H1 (cell line): Measurements from ENCODE around the gene PKMYT1. TPM values are rescaled to one million over a fixed set of nuclear protein-coding genes. Genes with fewer than 3 reads are reported as not detected.
A peak's percentile ranks its signal among the peaks of the same experiment; 100 is the strongest.

Experiments
- CTCF ChIA-PET: fragments of 300-600 bp; sonication (Branson Sonifier 250); formaldehyde crosslinking; loops from one replicate; lab custom pipeline; 2021; ENCODE audit not compliant: partially characterized antibody; lab: Charles Lee
- POLR2A ChIA-PET: fragments of 300-600 bp; sonication (Branson Sonifier 250); formaldehyde crosslinking; loops from one replicate; lab custom pipeline; 2021; ENCODE audit warnings: inconsistent platforms; ENCODE audit not compliant: partially characterized antibody; lab: Charles Lee
- DNase-seq, 2 experiments: peaks; one replicate each; pipeline versions ENCODE4 v3.0.0 to v3.0.0-alpha.2; 2010 to 2022; ENCODE audit warnings: low spot score in 2 of 2, low read depth in 1 of 2, mixed read lengths in 1 of 2
- FAIRE-seq: peaks from 2 replicates; lab custom pipeline; 2011; peaks lifted over from hg19 to GRCh38; lab: Jason Lieb, UNC
- H2AFZ ChIP-seq: 2 replicates; pipeline ENCODE4 v1.8.1; 2012; ENCODE audit warnings: low read length, inconsistent platforms
- H2AK5ac ChIP-seq: 2 replicates; pipeline ENCODE4 v1.6.1; 2013; ENCODE audit warnings: low read depth, low read length
- H2BK120ac ChIP-seq: replicated peaks from 2 replicates; pipeline ENCODE3; 2013; ENCODE audit warnings: low read depth, low read length, inconsistent platforms
- H2BK12ac ChIP-seq: 2 replicates; pipeline ENCODE4 v1.6.1; 2013; ENCODE audit warnings: low read depth, low read length
- H2BK15ac ChIP-seq: 2 replicates; pipeline ENCODE4 v1.6.1; 2013; ENCODE audit warnings: low read length
- H2BK20ac ChIP-seq: 2 replicates; pipeline ENCODE4 v1.6.1; 2013; ENCODE audit warnings: low read length
- H2BK5ac ChIP-seq: 2 replicates; pipeline ENCODE4 v1.6.1; 2013; ENCODE audit warnings: low read depth, low read length
- H3K14ac ChIP-seq: 2 replicates; pipeline ENCODE4 v1.6.1; 2013; ENCODE audit warnings: inconsistent platforms; ENCODE audit not compliant: insufficient read length
- H3K18ac ChIP-seq: 2 replicates; pipeline ENCODE4 v1.6.1; 2013; ENCODE audit warnings: low read length; ENCODE audit errors: extremely low read depth
- H3K23ac ChIP-seq: 2 replicates; pipeline ENCODE4 v1.6.1; 2013; ENCODE audit warnings: inconsistent platforms; ENCODE audit not compliant: insufficient read length
- H3K23me2 ChIP-seq: 2 replicates; pipeline ENCODE4 v1.6.1; 2013; ENCODE audit warnings: low read depth, low read length
- H3K27ac ChIP-seq: 2 replicates; pipeline ENCODE4 v1.6.1; 2011; ENCODE audit warnings: low read depth, low read length, inconsistent platforms
- H3K27me3 ChIP-seq, 4 experiments: replicated peaks in 1 of 4; 1 replicate in 1 of 4; 2 replicates in 3 of 4; pipeline versions ENCODE4 v1.6.1 to v1.8.1; 2011 to 2013; ENCODE audit warnings: low read length in 3 of 4, mild to moderate bottlenecking in 3 of 4, inconsistent platforms in 2 of 4, mixed read lengths in 2 of 4, moderate library complexity in 1 of 4; ENCODE audit not compliant: control insufficient read depth in 3 of 4, insufficient read depth in 3 of 4; ENCODE audit errors: extremely low read depth in 1 of 4
- H3K36me3 ChIP-seq, 4 experiments: 2 replicates each; pipeline versions ENCODE4 v1.6.1 to v1.8.1; 2011 to 2013; ENCODE audit warnings: mild to moderate bottlenecking in 4 of 4, low read length in 3 of 4, moderate library complexity in 2 of 4, control low read depth in 1 of 4, inconsistent platforms in 1 of 4; ENCODE audit not compliant: insufficient read depth in 4 of 4, control insufficient read depth in 2 of 4
- H3K4ac ChIP-seq: replicated peaks from 2 replicates; pipeline ENCODE3; 2013; ENCODE audit warnings: low read length, low read depth, mixed read lengths, inconsistent platforms; ENCODE audit not compliant: insufficient read length
- H3K4me1 ChIP-seq, 4 experiments: replicated peaks in 1 of 4; 1 replicate in 1 of 4; 2 replicates in 3 of 4; pipeline versions ENCODE4 v1.6.1 to v1.8.1; 2011 to 2013; ENCODE audit warnings: low read length in 3 of 4, inconsistent platforms in 2 of 4, mixed read lengths in 1 of 4; ENCODE audit not compliant: insufficient read depth in 4 of 4, control insufficient read depth in 3 of 4
- H3K4me2 ChIP-seq, 2 experiments: 2 replicates each; pipeline versions ENCODE4 v1.6.1 to v1.8.1; 2011 to 2013; ENCODE audit warnings: low read depth in 2 of 2, low read length in 2 of 2, control low read depth in 1 of 2, inconsistent platforms in 1 of 2, mild to moderate bottlenecking in 1 of 2; ENCODE audit not compliant: insufficient read depth in 1 of 2
- H3K4me3 ChIP-seq, 4 experiments: fragments of 200-600, 300-600 bp in 1 of 4; sonication (generic), shearing (Covaris generic), sonication (Bioruptor Twin) in 1 of 4; 2 replicates each; pipeline versions ENCODE4 v1.5.1 to v1.8.1; 2011 to 2016; ENCODE audit warnings: low read length in 4 of 4, low read depth in 3 of 4, control low read depth in 2 of 4, inconsistent platforms in 2 of 4, mild to moderate bottlenecking in 2 of 4, mixed read lengths in 1 of 4, moderate library complexity in 1 of 4; ENCODE audit not compliant: insufficient read depth in 2 of 4; ENCODE audit errors: extremely low read depth in 1 of 4
- H3K56ac ChIP-seq: replicated peaks from 2 replicates; pipeline ENCODE3; 2013; ENCODE audit warnings: low read depth, mild to moderate bottlenecking, mixed read lengths, low read length, inconsistent platforms; ENCODE audit not compliant: insufficient read length
- H3K79me1 ChIP-seq: 2 replicates; pipeline ENCODE4 v1.6.1; 2013; ENCODE audit warnings: low read depth, low read length, control low read depth
- H3K79me2 ChIP-seq, 2 experiments: 2 replicates each; pipeline versions ENCODE4 v1.6.1 to v1.8.1; 2012 to 2013; ENCODE audit warnings: low read length in 2 of 2, mild to moderate bottlenecking in 2 of 2, inconsistent platforms in 1 of 2; ENCODE audit not compliant: insufficient read depth in 2 of 2, control insufficient read depth in 1 of 2
- H3K9ac ChIP-seq, 4 experiments: replicated peaks in 1 of 4; 1 replicate in 1 of 4; 2 replicates in 3 of 4; pipeline versions ENCODE4 v1.6.1 to v1.8.1; 2011 to 2013; ENCODE audit warnings: low read depth in 3 of 4, low read length in 3 of 4, control low read depth in 2 of 4, mild to moderate bottlenecking in 2 of 4, moderate library complexity in 2 of 4, inconsistent platforms in 1 of 4; ENCODE audit errors: extremely low read depth in 1 of 4
- H3K9me3 ChIP-seq, 2 experiments: 2 replicates each; pipeline versions ENCODE4 v1.6.1 to v1.8.1; 2012 to 2013; ENCODE audit warnings: mild to moderate bottlenecking in 2 of 2, moderate library complexity in 2 of 2, control low read depth in 1 of 2, inconsistent platforms in 1 of 2, low read depth in 1 of 2, low read length in 1 of 2, mixed read lengths in 1 of 2; ENCODE audit not compliant: insufficient read depth in 2 of 2
- H4K20me1 ChIP-seq, 2 experiments: replicated peaks in 1 of 2; 2 replicates each; pipeline versions ENCODE3 to v1.8.1; 2011 to 2013; ENCODE audit warnings: inconsistent platforms in 2 of 2, low read length in 2 of 2, mild to moderate bottlenecking in 1 of 2; ENCODE audit not compliant: insufficient read depth in 2 of 2, control insufficient read depth in 1 of 2
- H4K5ac ChIP-seq: 2 replicates; pipeline ENCODE4 v1.6.1; 2013; ENCODE audit warnings: low read length, low read depth, mixed read lengths, inconsistent platforms; ENCODE audit not compliant: insufficient read length
- H4K8ac ChIP-seq: 2 replicates; pipeline ENCODE4 v1.8.0; 2013; ENCODE audit warnings: mild to moderate bottlenecking, moderate library complexity, low read length, inconsistent platforms; ENCODE audit not compliant: insufficient read depth; ENCODE audit errors: extremely low read depth
- H4K91ac ChIP-seq: replicated peaks from 2 replicates; pipeline ENCODE3; 2013; ENCODE audit warnings: low read length, mixed read lengths, inconsistent platforms; ENCODE audit not compliant: insufficient read length
- KDM4A ChIP-seq: IDR thresholded peaks from one replicate; pipeline ENCODE4 v1.7.1; 2012; ENCODE audit warnings: low read depth, mild to moderate bottlenecking, moderate library complexity, low read length, inconsistent platforms; ENCODE audit not compliant: severe bottlenecking
- POLR2AphosphoS5 ChIP-seq: IDR thresholded peaks from 2 replicates; pipeline ENCODE4 v1.6.1; 2011; ENCODE audit warnings: low read depth, low read length
- SP1 ChIP-seq: IDR thresholded peaks from 2 replicates; pipeline ENCODE4 v1.6.1; 2011; ENCODE audit warnings: low read depth, low read length
- SP2 ChIP-seq: IDR thresholded peaks from 2 replicates; pipeline ENCODE4 v1.6.1; 2012; ENCODE audit warnings: mild to moderate bottlenecking, low read length, inconsistent platforms
- TBP ChIP-seq: IDR thresholded peaks from 2 replicates; pipeline ENCODE4 v1.6.1; 2011; ENCODE audit warnings: low read depth, low read length, improper control_type of control experiment
- WGBS, 2 experiments: shearing (Covaris generic) in 1 of 2; methylation state at CpG; one replicate each; pipeline versions ENCODE4 v1.1.6 to v1.1.7; 2013 to 2015; ENCODE audit warnings: low lambda C conversion rate in 2 of 2, mixed read lengths in 2 of 2, inconsistent platforms in 1 of 2, low coverage in 1 of 2, missing lambda C conversion rate in 1 of 2; ENCODE audit not compliant: insufficient replicate concordance in 2 of 2, insufficient coverage in 1 of 2, insufficient read length in 1 of 2; ENCODE audit errors: extremely low coverage in 1 of 2, missing lambda C conversion rate in 1 of 2; 5-methylcytosine and 5-hydroxymethylcytosine counted together
- polyA plus RNA-seq, 7 experiments: library from polyadenylated mRNA; depleted of rRNA in 3 of 7; stranded (reverse) in 5 of 7; unstranded in 2 of 7; fragments of >200 nt in 5 of 7; fragments of 200-250 nt in 2 of 7; gene quantifications; 1 replicate in 5 of 7; 2 replicates in 1 of 7; 4 replicates in 1 of 7; pipeline versions ENCODE4 v1.2.1 to v1.2.3, GENCODE V29; 2011 to 2013; ENCODE audit warnings: missing spikeins in 2 of 7, mixed read lengths in 2 of 7
- total RNA-seq: library from RNA; stranded (reverse); fragmentation: NEBNext Ultra II Directional; extraction: Animal tissue kit (Norgen Biotek cat#: 25700); gene quantifications from 2 replicates; pipeline ENCODE4 v1.2.1, GENCODE V29; 2021

Gene PKMYT1
- total and polyA plus RNA-seq, 2 of the 8 experiments (the other 6 are each of a cell fraction or from before 2014, with no cell fraction given), result 74.7 to 85.2 TPM

GRCh38 chr16:2973605-2974318 lies 6.5 kb downstream of the PKMYT1 start:
- Histone ChIP-seq H3K27me3 (peaks cover 0 to under 1% (median 0%) of the 10 kb centered on the region in 4 experiments; a peak in 2 of 7 replicates), H3K4me3 (no peak overlapping the region), H3K4me2 (no peak overlapping the region), H2AFZ (no peak overlapping the region), H3K36me3 (peaks cover 20 to 46% (median 33%) of the 10 kb centered on the region in 4 experiments), H4K91ac (no peak overlapping the region), H3K79me2 (peaks cover 0 to 2% of the 10 kb centered on the region in 2 experiments; a peak in 1 of 4 replicates), H3K4me1 (peaks cover 0 to 14% (median 6%) of the 10 kb centered on the region in 4 experiments; a peak in 5 of 7 replicates), H3K23me2 (peaks cover 6% of the 10 kb centered on the region), H3K79me1 (peaks cover 16% of the 10 kb centered on the region), H3K9ac (no peak overlapping the region), H3K23ac (no peak overlapping the region), H3K27ac (no peak overlapping the region), H4K5ac (no peak overlapping the region), H3K14ac (no peak overlapping the region), H4K8ac (peak overlapping the region; percentile 11; the same call in 1 of the 2 replicates), H2AK5ac (no peak overlapping the region), H3K18ac (no peak overlapping the region), H2BK120ac (no peak overlapping the region), H3K4ac (no peak overlapping the region), H2BK20ac (no peak overlapping the region), H3K56ac (no peak overlapping the region), H2BK12ac (no peak overlapping the region), H4K20me1 (peaks cover 30 to 38% of the 10 kb centered on the region in 2 experiments), H2BK5ac (no peak overlapping the region), H3K9me3 (no peaks in the 10 kb centered on the region), H2BK15ac (no peak overlapping the region)
- 98% methylated on average over 16 of the region's 17 CpGs; no CpG with 5 or more reads in 1 of the 2 experiments for WGBS, 2 experiments
- FAIRE-seq, result no peak
- DNase-seq, result no peak
- ChIA-PET POLR2A (interaction anchor here (0.7 to 25.4 kb wide), 11 partner anchors 9 to 66 kb away, joined by 3 to 455 read pairs (median 4); partner anchors contain the start of genes CLDN6, HCFC1R1, KREMEN2 and PKMYT1), CTCF (interaction anchor here (0.9 to 2.8 kb wide), 11 partner anchors 9 to 104 kb away, joined by 3 to 15 read pairs (median 3); partner anchors contain the start of gene KREMEN2)
- TF ChIP-seq SP1 (no peak), POLR2AphosphoS5 (peak; percentile 63; the same call in 1 of the 2 replicates), SP2 (no peak), TBP (no peak), KDM4A (no peak)
